IPS-18a (cell line): Measurements from ENCODE around the gene ASPG.

Source experiments
- H3K27ac ChIP-seq: one replicate; pipeline ENCODE4 v1.5.1; 2013; ENCODE audit warnings: low read length
- H3K27me3 ChIP-seq: one replicate; pipeline ENCODE4 v1.6.1; 2013; ENCODE audit warnings: mild to moderate bottlenecking, low read length; ENCODE audit not compliant: control insufficient read depth, insufficient read depth
- H3K36me3 ChIP-seq: one replicate; pipeline ENCODE4 v1.6.1; 2013; ENCODE audit warnings: low read depth, low read length; ENCODE audit not compliant: control insufficient read depth
- H3K4me1 ChIP-seq: one replicate; pipeline ENCODE4 v1.6.1; 2013; ENCODE audit warnings: low read depth, low read length; ENCODE audit not compliant: control insufficient read depth
- H3K4me3 ChIP-seq: one replicate; pipeline ENCODE4 v1.5.1; 2013; ENCODE audit warnings: low read length
- H3K9ac ChIP-seq: one replicate; pipeline ENCODE4 v1.6.1; 2013; ENCODE audit warnings: mild to moderate bottlenecking, low read length, moderate library complexity
- H3K9me3 ChIP-seq: one replicate; pipeline ENCODE4 v1.6.1; 2013; ENCODE audit warnings: low read depth, low read length; ENCODE audit not compliant: control insufficient read depth

Gene ASPG

GRCh38 chr14:104078031-104078455, 7.5 kb upstream of the ASPG start:
- H3K27me3 ChIP-seq: no peaks in the 10 kb centered on the region
- H3K4me1 ChIP-seq: no peaks in the 10 kb centered on the region
- H3K27ac ChIP-seq: no peak overlapping the region
- no peaks in the 10 kb centered on the region for H3K36me3 ChIP-seq
- no peak overlapping the region for H3K9ac ChIP-seq
- no peak overlapping the region for H3K4me3 ChIP-seq
- no peaks in the 10 kb centered on the region for H3K9me3 ChIP-seq

GRCh38 chr14:104080376-104081260, 4.9 kb upstream of the ASPG start:
- Histone ChIP-seq H3K9me3 (no peaks in the 10 kb centered on the region), H3K4me1 (no peaks in the 10 kb centered on the region), H3K27me3 (no peaks in the 10 kb centered on the region)

DNA sequence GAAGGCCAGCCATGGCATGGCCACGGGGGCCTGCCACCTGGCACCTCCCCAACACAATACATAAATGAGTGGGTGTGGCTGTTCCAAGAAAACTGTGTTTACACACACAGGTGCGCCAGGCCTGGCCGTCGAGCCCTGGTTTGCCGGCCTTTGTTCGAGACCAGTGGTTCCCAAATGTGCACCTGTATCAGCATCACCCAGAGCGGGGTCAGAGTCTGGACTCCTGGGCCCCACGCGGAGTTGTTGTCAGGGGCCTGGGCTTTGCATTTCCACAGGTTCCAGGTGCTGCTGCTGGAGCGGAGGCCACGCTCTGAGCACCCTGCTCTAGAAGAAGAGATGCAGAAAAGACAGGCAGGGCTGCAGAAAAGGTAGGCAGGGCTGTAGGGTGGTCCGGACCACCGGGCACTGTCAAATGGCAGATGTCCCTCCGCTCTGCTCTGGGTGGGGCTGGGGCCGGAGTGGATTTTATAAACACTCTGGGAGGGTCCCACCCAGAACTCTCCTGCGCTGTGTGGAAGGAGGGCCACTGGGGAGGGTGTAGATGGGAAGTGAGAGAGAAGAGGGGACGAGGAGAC, 4.2 kb upstream of the ASPG start:
- no peak overlapping the region for H3K4me3 ChIP-seq
- no peaks in the 10 kb centered on the region for H3K27me3 ChIP-seq
- no peaks in the 10 kb centered on the region for H3K36me3 ChIP-seq
- no peak overlapping the region for H3K9ac ChIP-seq
- no peak overlapping the region for H3K27ac ChIP-seq
- no peaks in the 10 kb centered on the region for H3K4me1 ChIP-seq
- H3K9me3 ChIP-seq: no peaks in the 10 kb centered on the region

More at GRCh38 chr14:104080376-104081260, 4.9 kb upstream of the ASPG start:
- Histone ChIP-seq H3K27ac (no peak overlapping the region), H3K9ac (no peak overlapping the region), H3K4me3 (no peak overlapping the region), H3K36me3 (no peaks in the 10 kb centered on the region)

- no peak overlapping the region for H3K4me3 ChIP-seq
- no peak overlapping the region for H3K27ac ChIP-seq
- H3K9ac ChIP-seq: no peak overlapping the region
- no peaks in the 10 kb centered on the region for H3K9me3 ChIP-seq
- H3K27me3 ChIP-seq: no peaks in the 10 kb centered on the region
- H3K36me3 ChIP-seq: no peaks in the 10 kb centered on the region
- no peaks in the 10 kb centered on the region for H3K4me1 ChIP-seq
Measured at GRCh38 chr14:104081951-104082464, 3.5 kb upstream of the ASPG start.

DNA sequence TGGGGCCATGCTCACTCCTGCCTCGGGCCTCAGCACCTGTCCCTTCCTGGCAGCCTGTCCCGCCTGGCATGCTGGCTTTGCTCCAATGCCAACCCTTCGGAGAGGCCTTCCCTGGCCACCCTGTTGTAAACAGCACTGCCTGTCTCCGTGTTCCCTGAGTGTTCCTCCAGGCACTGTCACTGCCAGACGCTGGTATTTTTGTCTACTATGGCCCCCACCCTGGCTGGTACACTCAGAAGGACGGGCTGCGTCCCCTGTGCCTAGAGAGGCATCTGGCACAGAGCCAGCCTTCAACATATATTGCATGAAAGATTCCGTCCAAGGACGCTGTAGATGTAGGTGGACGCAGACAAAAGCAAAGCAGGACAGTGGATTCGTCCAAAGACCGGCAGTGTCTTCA, 2.7 kb upstream of the ASPG start:
- H3K36me3 ChIP-seq: no peaks in the 10 kb centered on the region
- no peaks in the 10 kb centered on the region for H3K27me3 ChIP-seq
- no peak overlapping the region for H3K9ac ChIP-seq
- no peaks in the 10 kb centered on the region for H3K9me3 ChIP-seq
- no peak overlapping the region for H3K4me3 ChIP-seq
- no peaks in the 10 kb centered on the region for H3K4me1 ChIP-seq
- no peak overlapping the region for H3K27ac ChIP-seq

DNA sequence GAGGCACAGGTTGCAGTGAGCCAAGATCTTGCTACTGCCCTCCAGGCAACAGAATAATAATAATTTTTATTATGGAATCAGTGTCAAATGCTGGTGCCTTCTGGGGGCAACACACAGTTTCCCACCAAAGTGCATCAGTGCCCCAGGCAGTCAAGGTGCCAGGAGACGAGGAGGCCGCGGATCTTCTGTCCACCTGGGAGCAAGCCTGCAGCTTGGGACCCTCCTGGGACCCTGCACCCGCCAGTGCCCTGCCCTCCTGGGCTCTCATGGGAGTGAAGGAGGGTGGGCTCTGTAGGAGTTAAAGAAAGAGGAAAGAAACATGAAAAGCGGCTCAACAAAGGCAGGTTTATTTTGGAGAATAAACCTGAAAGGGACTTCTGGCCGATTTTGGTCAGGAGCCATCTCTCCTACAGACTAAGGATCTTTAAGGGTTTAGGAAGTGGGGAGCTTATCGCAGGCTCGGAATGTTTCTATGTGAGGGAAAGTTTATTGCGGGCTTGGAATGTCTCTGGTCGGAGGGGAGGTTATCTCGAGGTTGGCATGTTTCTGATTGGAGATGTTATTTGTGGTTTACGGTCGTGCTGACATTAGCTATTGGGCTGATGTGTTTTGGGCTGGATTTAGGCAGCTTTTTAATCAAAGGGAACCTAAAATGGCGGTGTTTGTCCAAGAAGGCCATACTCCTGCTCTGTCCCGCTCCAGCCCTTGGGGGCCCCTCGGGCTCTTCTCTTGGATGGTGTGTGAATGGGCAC, 1.1 kb upstream of the ASPG start:
- no peak overlapping the region for H3K27ac ChIP-seq
- no peak overlapping the region for H3K9ac ChIP-seq
- no peaks in the 10 kb centered on the region for H3K4me1 ChIP-seq
- no peaks in the 10 kb centered on the region for H3K27me3 ChIP-seq
- H3K4me3 ChIP-seq: no peak overlapping the region
- no peaks in the 10 kb centered on the region for H3K9me3 ChIP-seq
- H3K36me3 ChIP-seq: no peaks in the 10 kb centered on the region

DNA sequence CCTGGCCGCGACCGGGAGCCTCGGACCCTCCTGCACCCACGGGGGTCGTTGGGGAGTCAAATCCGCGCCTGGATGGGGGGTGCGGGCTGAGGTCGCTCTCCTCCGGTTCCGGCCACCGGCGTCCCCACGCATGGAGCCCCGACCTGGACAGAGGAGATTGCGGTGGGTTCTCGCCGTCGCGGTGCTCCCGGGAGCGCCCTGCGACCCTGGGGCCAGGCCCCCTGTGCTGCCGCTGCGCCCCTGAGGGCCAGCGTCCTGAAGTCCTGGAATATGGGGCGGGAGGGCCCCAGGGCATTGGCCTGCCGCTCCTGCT, 345 bp downstream of the ASPG start:
- Histone ChIP-seq H3K4me1 (no peaks in the 10 kb centered on the region), H3K9ac (no peak overlapping the region), H3K27me3 (no peaks in the 10 kb centered on the region), H3K9me3 (no peaks in the 10 kb centered on the region), H3K36me3 (no peaks in the 10 kb centered on the region), H3K4me3 (no peak overlapping the region), H3K27ac (no peak overlapping the region)

DNA sequence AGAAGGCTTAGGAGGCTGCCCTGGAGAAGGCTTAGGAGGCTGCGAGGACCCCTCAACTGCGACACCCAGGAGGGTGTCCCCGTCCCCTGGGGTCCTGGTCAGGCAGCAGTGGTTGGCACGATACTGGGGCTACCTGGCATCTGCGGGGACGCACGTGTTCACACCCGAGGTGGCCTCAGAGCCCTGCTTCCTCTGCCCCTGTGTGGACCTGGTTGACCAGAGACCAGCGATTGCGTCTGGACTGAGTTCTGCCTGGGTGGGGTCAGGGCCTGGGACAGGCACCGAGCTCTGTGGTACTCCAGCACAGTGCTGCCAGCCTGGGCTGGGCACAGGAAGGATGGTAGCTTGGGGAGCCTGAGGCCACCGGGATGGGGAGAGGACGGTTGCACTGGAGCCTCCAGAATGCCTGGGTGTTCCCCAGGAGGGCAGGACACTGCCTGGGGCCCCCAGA, 735 bp downstream of the ASPG start:
- Histone ChIP-seq H3K9ac (no peak overlapping the region), H3K27me3 (no peaks in the 10 kb centered on the region), H3K4me1 (no peaks in the 10 kb centered on the region), H3K4me3 (no peak overlapping the region), H3K27ac (no peak overlapping the region), H3K9me3 (no peaks in the 10 kb centered on the region), H3K36me3 (no peaks in the 10 kb centered on the region)

DNA sequence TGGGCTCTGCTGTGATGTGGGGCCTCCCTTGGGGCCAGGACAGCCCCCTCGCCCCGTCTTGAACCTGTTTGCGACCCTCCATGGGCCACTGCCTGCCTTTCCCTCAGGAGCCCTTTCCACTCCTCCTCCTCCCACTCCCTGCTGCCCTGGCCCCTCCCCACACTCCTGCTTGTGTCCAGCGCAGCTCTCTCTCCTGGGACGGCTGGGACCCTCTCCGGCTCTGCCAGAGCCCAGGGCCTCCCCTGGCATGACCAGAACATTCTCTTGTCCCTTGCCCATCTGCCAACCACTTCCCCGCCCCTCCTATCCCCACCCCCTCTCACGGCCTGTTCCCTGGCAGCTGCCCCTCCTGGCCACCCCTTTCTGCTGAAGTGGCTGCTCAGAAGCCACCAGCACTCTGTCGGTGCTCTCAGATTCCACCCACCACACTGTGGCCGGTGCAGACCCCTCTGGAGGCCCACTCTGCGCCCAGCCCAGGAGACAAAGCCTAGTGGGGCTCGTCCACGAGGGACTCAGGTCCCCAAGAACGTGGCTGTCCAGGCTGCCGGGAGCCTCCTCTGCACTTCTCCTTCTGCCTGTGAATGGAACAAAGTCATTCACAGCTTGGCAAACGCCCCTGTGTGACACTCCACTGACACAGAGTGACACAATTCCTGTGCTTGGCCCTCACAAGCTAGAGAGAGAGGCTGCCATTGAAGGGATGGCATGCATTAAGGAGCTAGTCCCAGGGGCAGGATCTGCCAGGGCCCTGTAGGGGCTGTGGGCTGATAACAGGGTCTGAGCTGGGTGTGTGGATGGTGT, 1.4 kb downstream of the ASPG start:
- no peaks in the 10 kb centered on the region for H3K27me3 ChIP-seq
- H3K9me3 ChIP-seq: no peaks in the 10 kb centered on the region
- H3K4me1 ChIP-seq: no peaks in the 10 kb centered on the region
- no peak overlapping the region for H3K9ac ChIP-seq
- H3K4me3 ChIP-seq: no peak overlapping the region
- H3K36me3 ChIP-seq: no peaks in the 10 kb centered on the region
- H3K27ac ChIP-seq: no peak overlapping the region

GRCh38 chr14:104087505-104087904, 2.0 kb downstream of the ASPG start:
- no peaks in the 10 kb centered on the region for H3K36me3 ChIP-seq

More at GRCh38 chr14:104087505-104087904, 2.0 kb downstream of the ASPG start:
- Histone ChIP-seq H3K9ac (no peak overlapping the region), H3K4me1 (no peaks in the 10 kb centered on the region), H3K4me3 (no peak overlapping the region), H3K27me3 (no peaks in the 10 kb centered on the region), H3K27ac (no peak overlapping the region), H3K9me3 (no peaks in the 10 kb centered on the region)
